Keratinocyte (primary cell): Measurements from ENCODE around the gene IFI16.

Experiments
- EZH2 ChIP-seq: IDR thresholded peaks from one replicate; pipeline ENCODE4 v1.6.1; 2012; ENCODE audit warnings: inconsistent platforms, mild to moderate bottlenecking, low read length, moderate library complexity
- TF ChIP-seq, protein P1 (sequence below), 3 experiments: IDR thresholded peaks in 1 of 3; conservative IDR thresholded peaks in 1 of 3; optimal IDR thresholded peaks in 1 of 3; 2 replicates in 2 of 3; 3 replicates in 1 of 3; pipeline versions ENCODE3 to v1.5.1; 2011; ENCODE audit warnings: low read length in 3 of 3, mild to moderate bottlenecking in 3 of 3, moderate library complexity in 2 of 3, control low read depth in 1 of 3, inconsistent platforms in 1 of 3; ENCODE audit not compliant: insufficient read depth in 2 of 3; ENCODE audit errors: extremely low read depth in 1 of 3

DNA sequence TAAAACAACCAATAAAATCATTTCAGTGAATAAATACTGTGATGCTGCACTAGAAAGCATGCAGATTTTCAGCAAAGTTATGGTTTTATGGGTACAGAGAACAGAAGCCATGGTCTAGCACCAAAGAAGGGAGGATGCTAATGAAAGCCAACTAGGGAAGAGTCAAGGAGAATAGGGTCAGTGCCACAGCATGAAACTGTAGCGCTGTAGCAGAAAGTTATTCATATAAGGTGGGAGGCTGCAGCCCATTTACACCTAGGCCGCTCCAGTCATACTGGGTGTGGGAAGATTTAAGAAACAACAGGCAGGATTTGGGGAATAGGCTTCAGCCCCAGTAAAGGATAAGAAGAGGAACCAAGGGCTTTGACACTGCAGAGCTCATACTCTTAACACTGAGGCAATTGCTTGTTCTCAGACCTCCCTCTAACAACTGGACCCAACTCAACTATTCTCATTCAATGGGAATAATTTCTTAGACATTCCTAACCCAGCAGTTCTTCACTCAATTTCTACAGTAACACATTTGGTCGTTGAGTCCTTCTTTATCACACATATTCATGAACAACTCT, 4.4 kb downstream of the IFI16 start:
- TF ChIP-seq, protein P1, sequence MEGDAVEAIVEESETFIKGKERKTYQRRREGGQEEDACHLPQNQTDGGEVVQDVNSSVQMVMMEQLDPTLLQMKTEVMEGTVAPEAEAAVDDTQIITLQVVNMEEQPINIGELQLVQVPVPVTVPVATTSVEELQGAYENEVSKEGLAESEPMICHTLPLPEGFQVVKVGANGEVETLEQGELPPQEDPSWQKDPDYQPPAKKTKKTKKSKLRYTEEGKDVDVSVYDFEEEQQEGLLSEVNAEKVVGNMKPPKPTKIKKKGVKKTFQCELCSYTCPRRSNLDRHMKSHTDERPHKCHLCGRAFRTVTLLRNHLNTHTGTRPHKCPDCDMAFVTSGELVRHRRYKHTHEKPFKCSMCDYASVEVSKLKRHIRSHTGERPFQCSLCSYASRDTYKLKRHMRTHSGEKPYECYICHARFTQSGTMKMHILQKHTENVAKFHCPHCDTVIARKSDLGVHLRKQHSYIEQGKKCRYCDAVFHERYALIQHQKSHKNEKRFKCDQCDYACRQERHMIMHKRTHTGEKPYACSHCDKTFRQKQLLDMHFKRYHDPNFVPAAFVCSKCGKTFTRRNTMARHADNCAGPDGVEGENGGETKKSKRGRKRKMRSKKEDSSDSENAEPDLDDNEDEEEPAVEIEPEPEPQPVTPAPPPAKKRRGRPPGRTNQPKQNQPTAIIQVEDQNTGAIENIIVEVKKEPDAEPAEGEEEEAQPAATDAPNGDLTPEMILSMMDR (optimal IDR thresholded peaks at IDR 0.05 in 1 of 3, IDR thresholded peaks at IDR 0.05 in 1 of 3, conservative IDR thresholded peaks at IDR 0.05 in 1 of 3; ENCODE audit: extremely low read depth in 1 of 3, insufficient read depth in 2 of 3, low read length in 3 of 3): no peak
- no peak for TF ChIP-seq EZH2
